Coronary artery (tissue), 2 donors: ENCODE results near the gene LTV1.

Source experiments
- DNase-seq: peaks from one replicate; pipeline ENCODE4 v3.0.0-alpha.2; 2017; ENCODE audit warnings: low spot score
- H3K27ac ChIP-seq, 2 donors: fragments of 200-600 bp; sonication (generic); one replicate each; pipeline ENCODE4 v1.5.1; 2016 to 2019
- H3K4me3 ChIP-seq: fragments of 200-600 bp; sonication (generic); 2 replicates; pipeline ENCODE4 v1.5.1; 2016; ENCODE audit warnings: mild to moderate bottlenecking, moderate library complexity
- CTCF ChIP-seq: fragments of 200-600 bp; sonication (generic); IDR thresholded peaks from one replicate; pipeline ENCODE4 v1.5.1; 2019; ENCODE audit warnings: antibody characterized with exemption

LTV1 gene

GRCh38 chr6:143882401-143882930 lies 39.3 kb downstream of the LTV1 start:
- no peak for TF ChIP-seq CTCF
- DNase-seq = no peak
- no peak overlapping the region for H3K4me3 ChIP-seq
- H3K27ac ChIP-seq = no peak overlapping the region

- Histone ChIP-seq H3K27ac (no peak overlapping the region), H3K4me3 (no peak overlapping the region)
- TF ChIP-seq CTCF = no peak
- no peak for DNase-seq
Observed at GRCh38 chr6:143884216-143884900, 41.2 kb downstream of the LTV1 start.

GRCh38 chr6:143885116-143885515 lies 42.0 kb downstream of the LTV1 start:
- no peak for DNase-seq
- Histone ChIP-seq H3K27ac (no peak overlapping the region), H3K4me3 (no peak overlapping the region)
- no peak for TF ChIP-seq CTCF

GRCh38 chr6:143894655-143895054 lies 51.5 kb downstream of the LTV1 start:
- DNase-seq = no peak
- TF ChIP-seq CTCF = no peak
- Histone ChIP-seq H3K27ac (no peak overlapping the region), H3K4me3 (no peak overlapping the region)

- no peak for TF ChIP-seq CTCF
- H3K27ac ChIP-seq = no peak overlapping the region
- DNase-seq = no peak
- no peak overlapping the region for H3K4me3 ChIP-seq
Observed at GRCh38 chr6:143896126-143896860, 53.2 kb downstream of the LTV1 start.

GRCh38 chr6:143900358-143900757 lies 57.2 kb downstream of the LTV1 start:
- no peak for TF ChIP-seq CTCF
- Histone ChIP-seq H3K4me3 (no peak overlapping the region), H3K27ac (no peak overlapping the region)
- DNase-seq = no peak
